Measurements from ENCODE around the gene MTAP. TPM values are rescaled to one million over a fixed set of nuclear protein-coding genes. Genes with fewer than 3 reads are reported as not detected.

MTAP gene
- total RNA-seq, 1 experiment from 2014 or later: 46.1 TPM

- Histone ChIP-seq H3K9me2 (ENCODE audit: insufficient read depth) (no peaks in the 10 kb centered on the region), H2AFZ (no peak overlapping the region), H3K36me3 (ENCODE audit: low read depth) (peaks cover 65% of the 10 kb centered on the region), H4K20me1 (ENCODE audit: insufficient read depth) (no peaks in the 10 kb centered on the region), H3K4me2 (no peak overlapping the region), H3K27me3 (ENCODE audit: insufficient read depth, low read depth) (no peaks in the 10 kb centered on the region), H3K79me2 (ENCODE audit: low read depth) (0 out of 2 replicates have a peak, but pooled peaks cover 3% of the 10 kb centered on the region), H3K9me3 (ENCODE audit: insufficient read depth, low read depth) (no peaks in the 10 kb centered on the region), H3K27ac (no peak overlapping the region), H3K4me1 (replicated peaks; ENCODE audit: insufficient read depth) (peaks cover 16% of the 10 kb centered on the region), H3F3A (ENCODE audit: insufficient read depth, low read depth) (peaks cover 16% of the 10 kb centered on the region), H3K4me3 (no peak overlapping the region)
- ChIA-PET CTCF (no interaction called here), POLR2A (ENCODE audit: unreplicated experiment) (no interaction called here)
- no peak for DNase-seq
- intact Hi-C loops (cut with micrococcal nuclease; ENCODE audit: unreplicated experiment): loop anchor here (1.0 kb wide), 1 partner anchor 9 kb away; no protein-coding TSS in a partner anchor
- BruUV-seq (replicated peaks): no TSS peak
- no peak for TF ChIP-seq CTCF (conservative IDR thresholded peaks at IDR 0.05)
- no peak for TF ChIP-seq EZH2 (IDR thresholded peaks at IDR 0.05; ENCODE audit: low read depth)
These were observed 60.4 kb downstream of the MTAP start for GRCh38 chr9:21862871-21863270.

GRCh38 chr9:21864505-21864904, 62.1 kb downstream of the MTAP start:
- H3K9me2 ChIP-seq (ENCODE audit: insufficient read depth): no peaks in the 10 kb centered on the region
- peaks cover 16% of the 10 kb centered on the region for H3K4me1 ChIP-seq (replicated peaks; ENCODE audit: insufficient read depth)
- no peak overlapping the region for H3K27ac ChIP-seq
- no peak overlapping the region for H3K4me3 ChIP-seq
- POLR2A ChIA-PET (ENCODE audit: unreplicated experiment): interaction anchor here (0.6 kb wide), 1 partner anchor 124 kb away, joined by 5 read pairs; no protein-coding TSS in a partner anchor
- no TSS peak for BruUV-seq (replicated peaks)
- no peak for DNase-seq
- H3K9me3 ChIP-seq (ENCODE audit: insufficient read depth, low read depth): no peaks in the 10 kb centered on the region
- H2AFZ ChIP-seq: no peak overlapping the region
- intact Hi-C loops (cut with micrococcal nuclease; ENCODE audit: unreplicated experiment): no loop called here
- H3F3A ChIP-seq (ENCODE audit: insufficient read depth, low read depth): peaks cover 16% of the 10 kb centered on the region
- CTCF ChIA-PET: interaction anchor here (1.4 kb wide), 1 partner anchor 10 kb away, joined by 3 read pairs; no protein-coding TSS in a partner anchor
- no peaks in the 10 kb centered on the region for H3K79me2 ChIP-seq (ENCODE audit: low read depth)
- no peaks in the 10 kb centered on the region for H3K27me3 ChIP-seq (ENCODE audit: insufficient read depth, low read depth)
- H4K20me1 ChIP-seq (ENCODE audit: insufficient read depth): no peaks in the 10 kb centered on the region
- H3K36me3 ChIP-seq (ENCODE audit: low read depth): peaks cover 72% of the 10 kb centered on the region
- TF ChIP-seq CTCF (conservative IDR thresholded peaks at IDR 0.05) (no peak), EZH2 (IDR thresholded peaks at IDR 0.05; ENCODE audit: low read depth) (no peak)
- H3K4me2 ChIP-seq: no peak overlapping the region

- Histone ChIP-seq H3K4me2 (no peak overlapping the region), H4K20me1 (ENCODE audit: insufficient read depth) (no peaks in the 10 kb centered on the region), H3K27ac (no peak overlapping the region), H3K9me2 (ENCODE audit: insufficient read depth) (no peaks in the 10 kb centered on the region), H3K36me3 (ENCODE audit: low read depth) (peaks cover 64% of the 10 kb centered on the region), H3F3A (ENCODE audit: insufficient read depth, low read depth) (peaks cover 22% of the 10 kb centered on the region), H2AFZ (no peak overlapping the region), H3K27me3 (ENCODE audit: insufficient read depth, low read depth) (no peaks in the 10 kb centered on the region), H3K4me1 (replicated peaks; ENCODE audit: insufficient read depth) (peaks cover 16% of the 10 kb centered on the region), H3K9me3 (ENCODE audit: insufficient read depth, low read depth) (no peaks in the 10 kb centered on the region), H3K79me2 (ENCODE audit: low read depth) (no peaks in the 10 kb centered on the region), H3K4me3 (no peak overlapping the region)
- BruUV-seq (replicated peaks): no TSS peak
- CTCF ChIA-PET: no interaction called here
- intact Hi-C loops (cut with micrococcal nuclease; ENCODE audit: unreplicated experiment): no loop called here
- no peak for DNase-seq
- TF ChIP-seq EZH2 (IDR thresholded peaks at IDR 0.05; ENCODE audit: low read depth) (no peak), CTCF (conservative IDR thresholded peaks at IDR 0.05) (no peak)
- POLR2A ChIA-PET (ENCODE audit: unreplicated experiment): no interaction called here
These were observed 63.9 kb downstream of the MTAP start for GRCh38 chr9:21866302-21866701.
